Dedifferentiated amniotic fluid mesenchymal stem cell (primary cell): Measurements from ENCODE around the gene WDFY3.
A peak's percentile ranks its signal among the peaks of the same experiment; 100 is the strongest.

Source experiments
- DNase-seq: peaks from one replicate; pipeline ENCODE4 v3.0.0-alpha.2; 2016; ENCODE audit errors: extremely low spot score

Gene WDFY3

DNA sequence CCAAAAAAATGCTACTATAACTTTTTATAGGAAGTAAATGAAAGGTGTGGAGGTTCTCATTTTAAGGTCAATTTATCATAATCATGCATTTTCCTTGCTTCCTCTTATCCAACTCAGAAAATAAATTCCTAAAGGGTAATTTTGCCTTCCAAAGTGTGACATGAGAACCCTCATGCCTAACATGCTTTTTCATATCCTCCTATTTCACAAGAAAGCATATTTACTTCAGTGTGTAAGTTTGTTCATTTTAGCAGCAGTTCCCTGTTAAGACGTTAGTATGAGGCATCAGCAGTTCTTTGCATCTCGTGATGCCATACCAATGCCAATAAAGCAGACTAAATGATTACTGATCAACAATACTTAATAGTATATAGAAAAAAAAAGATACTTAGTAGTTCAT lies 18.4 kb downstream of the WDFY3 start:
- DNase-seq: no peak

DNA sequence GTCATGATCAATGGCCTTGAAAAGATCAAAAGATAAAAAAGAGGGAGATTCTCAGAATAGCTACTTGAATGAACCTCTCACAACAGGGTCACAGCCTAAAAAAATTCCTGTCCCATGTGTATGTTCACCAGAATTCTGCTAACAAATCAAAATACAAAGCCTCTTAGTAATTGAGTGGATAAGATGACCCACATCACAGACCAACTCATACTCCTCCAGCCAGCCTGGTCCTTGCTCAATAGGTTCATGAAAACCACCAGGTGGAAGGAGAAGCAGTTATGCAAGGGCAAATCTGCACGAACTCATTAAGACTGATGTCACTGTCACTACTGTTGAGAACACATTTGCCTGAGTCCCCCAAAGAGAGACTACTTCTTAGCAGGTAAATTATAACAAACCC lies 21.5 kb downstream of the WDFY3 start:
- no peak for DNase-seq

DNA sequence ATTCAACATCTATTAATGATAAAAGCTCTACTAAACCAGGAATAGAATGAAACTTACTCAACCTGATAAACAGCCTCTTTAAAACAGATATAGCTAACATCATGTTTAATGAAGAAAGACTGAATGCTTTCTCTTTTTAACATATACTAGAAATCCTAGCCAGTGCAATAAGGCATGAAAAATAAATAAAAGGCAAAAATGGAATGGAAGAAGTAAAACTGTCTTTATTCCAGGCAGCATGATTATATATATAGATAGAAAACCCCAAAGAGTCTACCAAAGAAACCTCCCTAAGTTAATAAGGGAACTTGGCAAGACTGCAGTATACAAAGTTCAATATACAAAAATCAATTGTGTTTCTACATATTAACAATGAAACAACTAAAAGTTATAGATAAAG lies 25.5 kb downstream of the WDFY3 start:
- no peak for DNase-seq

- DNase-seq: no peak
Measured at GRCh38 chr4:84939113-84939512, 27.4 kb downstream of the WDFY3 start.

GRCh38 chr4:84938316-84938715 lies 28.2 kb downstream of the WDFY3 start:
- peak; percentile 77 for DNase-seq

GRCh38 chr4:84937381-84937977 lies 29.0 kb downstream of the WDFY3 start:
- DNase-seq: no peak

- no peak for DNase-seq
Measured at GRCh38 chr4:84936123-84936522, 30.4 kb downstream of the WDFY3 start.

- no peak for DNase-seq
Measured at GRCh38 chr4:84932462-84932861, 34.0 kb downstream of the WDFY3 start.

- no peak for DNase-seq
Measured at GRCh38 chr4:84931961-84932360, 34.5 kb downstream of the WDFY3 start.

GRCh38 chr4:84931274-84931673 lies 35.2 kb downstream of the WDFY3 start:
- no peak for DNase-seq

DNA sequence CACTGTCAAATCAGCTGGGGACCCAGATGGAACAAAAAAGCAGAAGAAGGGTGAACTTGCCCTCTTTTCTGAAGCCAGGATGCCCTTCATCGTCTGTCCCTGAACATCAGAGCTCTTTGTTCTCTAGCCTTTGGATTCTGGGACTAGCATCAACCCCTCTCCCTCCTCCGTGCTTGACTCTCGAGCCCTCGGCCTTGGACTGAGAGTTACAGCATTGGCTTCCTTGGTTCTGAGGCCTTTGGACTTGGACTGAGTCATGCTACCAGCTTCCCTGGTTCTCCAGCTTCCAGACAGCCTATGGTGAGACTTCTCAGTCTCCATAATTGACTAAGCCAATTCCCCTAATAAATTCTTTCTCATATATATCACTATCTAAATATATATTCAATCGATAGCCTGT lies 38.4 kb downstream of the WDFY3 start:
- no peak for DNase-seq

DNA sequence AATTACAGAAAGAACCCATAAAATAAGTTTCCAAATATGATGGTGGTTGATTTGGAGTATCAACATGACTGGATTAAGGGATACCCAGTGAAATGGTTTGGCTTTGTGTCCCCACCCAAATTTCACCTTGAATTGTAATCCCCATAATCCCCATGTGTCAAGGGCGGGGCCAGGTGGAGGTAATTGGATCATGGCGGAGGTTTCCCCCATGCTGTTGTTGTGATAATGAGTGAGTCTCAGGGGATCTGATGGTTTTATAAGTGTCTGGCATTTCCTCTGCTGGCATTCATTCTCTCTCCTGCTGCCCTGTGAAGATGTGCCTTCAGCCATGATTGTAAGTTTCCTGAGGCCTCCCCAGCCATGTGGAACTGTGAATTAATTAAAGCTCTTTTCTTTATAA lies 39.1 kb downstream of the WDFY3 start:
- DNase-seq: no peak

GRCh38 chr4:84925558-84925957 lies 40.9 kb downstream of the WDFY3 start:
- DNase-seq: no peak

GRCh38 chr4:84924434-84924833 lies 42.1 kb downstream of the WDFY3 start:
- no peak for DNase-seq

DNA sequence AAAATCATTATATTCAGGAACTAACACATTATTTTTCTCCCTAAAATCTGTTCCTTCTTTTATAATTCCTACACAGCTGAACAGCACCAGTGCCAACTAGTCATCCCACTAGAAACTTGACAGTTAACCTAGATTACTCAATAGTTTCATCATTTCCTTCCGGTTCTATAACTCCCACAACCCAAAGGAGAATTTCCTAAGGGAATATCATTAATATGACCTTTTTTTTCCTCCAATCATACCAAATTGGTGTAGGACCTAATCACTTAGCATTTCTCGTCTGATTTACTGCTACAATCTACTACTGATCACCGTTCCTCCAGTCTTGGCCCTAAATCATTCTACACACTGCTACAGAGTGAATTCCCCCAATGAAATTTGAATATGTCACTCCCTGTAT lies 45.9 kb downstream of the WDFY3 start:
- DNase-seq: peak; percentile 75

DNA sequence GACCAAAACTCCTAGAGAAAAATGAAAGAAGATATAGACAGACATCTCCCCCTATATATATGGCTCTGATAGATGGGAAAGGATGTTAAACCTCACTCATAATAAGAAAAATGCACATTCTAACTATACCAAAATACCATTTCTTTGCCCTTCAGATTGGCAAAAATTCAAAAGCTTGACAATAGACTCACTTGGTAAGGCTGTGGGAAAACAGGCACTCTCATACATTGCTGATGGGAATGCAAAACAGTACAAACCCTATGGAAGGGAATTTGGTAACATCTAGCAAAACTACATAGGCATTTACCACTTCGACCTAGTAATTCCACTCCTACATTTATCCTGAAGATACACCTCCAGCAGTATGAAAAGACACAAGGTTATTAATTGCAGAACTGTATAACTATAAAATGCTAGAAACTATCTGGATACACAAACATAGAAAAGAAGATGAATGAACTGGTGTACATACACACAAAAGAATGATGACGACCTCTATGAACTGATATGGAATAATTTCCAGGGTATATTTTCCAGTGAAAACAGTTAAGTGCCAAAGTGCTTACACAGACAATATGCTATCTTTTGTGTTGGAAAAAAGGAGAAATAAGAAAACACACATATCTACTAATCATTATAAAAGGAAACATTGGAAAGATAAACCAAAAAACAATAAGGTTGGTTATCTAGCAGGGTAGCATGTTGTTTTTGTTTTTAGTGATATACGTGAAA lies 48.5 kb downstream of the WDFY3 start:
- DNase-seq: no peak

- DNase-seq: no peak
Measured at GRCh38 chr4:84917086-84917821, 49.2 kb downstream of the WDFY3 start.

- no peak for DNase-seq
Measured at GRCh38 chr4:84916227-84916626, 50.3 kb downstream of the WDFY3 start.

DNA sequence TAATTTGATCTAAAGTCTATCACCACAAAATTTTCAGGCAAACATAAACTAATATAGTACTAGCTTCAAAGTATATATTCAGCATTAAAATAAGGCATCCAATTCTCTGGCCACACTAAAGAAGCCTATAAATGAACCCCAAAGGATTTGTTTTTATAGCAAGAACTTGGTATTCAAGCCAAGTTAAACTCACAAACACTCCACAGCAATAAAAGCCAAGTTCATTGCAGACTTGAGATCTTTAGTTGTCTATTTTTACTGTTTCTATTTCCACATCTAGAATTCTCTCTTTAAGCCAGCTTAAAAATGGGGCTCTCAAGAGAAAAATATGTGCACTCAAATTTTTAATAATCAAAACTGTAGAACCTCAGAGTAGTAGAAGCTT lies 51.1 kb downstream of the WDFY3 start:
- no peak for DNase-seq

DNA sequence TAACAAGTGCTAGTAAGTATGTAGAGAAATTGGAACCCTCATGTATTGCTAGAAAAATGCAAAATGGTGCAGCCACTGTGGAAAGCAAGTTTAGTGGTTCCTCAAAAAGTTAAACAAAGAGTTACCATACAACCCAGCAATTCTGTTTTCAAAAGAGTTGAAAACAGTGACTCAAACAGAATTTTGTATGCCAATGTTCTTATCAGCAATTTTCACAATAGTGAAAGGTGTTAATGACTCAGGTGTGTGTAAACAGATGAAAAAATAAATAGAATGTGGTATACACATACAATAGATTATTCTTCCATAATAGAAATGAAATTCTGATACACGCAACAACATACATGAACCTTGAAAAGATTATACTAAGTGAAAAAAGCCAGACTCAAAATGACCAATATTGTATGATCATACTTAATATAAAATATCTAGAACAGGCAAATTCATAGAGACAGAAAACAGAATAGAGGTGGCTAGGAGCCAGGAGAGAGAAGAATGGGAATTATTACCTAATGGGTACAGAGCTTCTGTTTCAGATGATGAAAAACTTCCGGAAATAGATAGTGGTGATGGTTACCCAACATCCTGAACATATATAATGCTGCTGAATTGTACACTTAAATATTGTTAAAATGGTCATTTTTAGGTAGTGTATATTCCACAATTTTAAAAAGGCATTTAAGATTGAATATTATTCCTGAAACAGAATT lies 51.6 kb downstream of the WDFY3 start:
- no peak for DNase-seq

- DNase-seq: no peak
Measured at GRCh38 chr4:84913176-84913575, 53.3 kb downstream of the WDFY3 start.

- no peak for DNase-seq
Measured at GRCh38 chr4:84912741-84913140, 53.7 kb downstream of the WDFY3 start.

DNA sequence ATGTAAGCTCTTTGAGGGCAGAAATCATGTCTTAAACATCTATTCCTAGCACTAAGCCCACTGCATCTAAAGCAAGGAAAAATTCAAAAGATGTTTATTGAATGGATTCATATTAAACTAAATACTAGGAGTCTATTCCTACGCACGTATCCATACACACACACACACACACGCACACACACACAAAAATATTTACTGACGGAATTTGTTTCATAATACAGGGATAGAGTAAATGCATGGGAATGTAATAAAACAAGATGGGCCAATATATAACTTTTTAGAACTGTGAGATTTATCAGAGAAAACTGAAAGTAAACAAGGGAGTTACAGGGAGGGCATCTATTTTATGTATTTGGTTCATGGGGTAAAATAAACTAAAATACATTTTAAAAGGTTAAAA lies 57.6 kb downstream of the WDFY3 start:
- DNase-seq: no peak
